ENCODE results near the gene B3GNT3. TPM values are rescaled to one million over a fixed set of nuclear protein-coding genes. Genes with fewer than 3 reads are reported as not detected.
A peak's percentile ranks its signal among the peaks of the same experiment; 100 is the strongest.
"Not testable (repeated sequence)": the region's sequence is repeated elsewhere in the genome, so short reads cannot be mapped to it uniquely, and the experiment has no call there.

B3GNT3 gene
- total RNA-seq, 1 donor: not detected

- no peak for TF ChIP-seq CTCF (IDR thresholded peaks at IDR 0.05; ENCODE audit: insufficient read depth, low read length)
- DNase-seq (ENCODE audit: low read depth): no peak
- H3K4me3 ChIP-seq (ENCODE audit: low read depth, low read length): no peak overlapping the region
These were observed 27.4 kb upstream of the B3GNT3 start for GRCh38 chr19:17767559-17767958.

- DNase-seq (ENCODE audit: low read depth): no peak
- no peak overlapping the region for H3K4me3 ChIP-seq (ENCODE audit: low read depth, low read length)
- no peak for TF ChIP-seq CTCF (IDR thresholded peaks at IDR 0.05; ENCODE audit: insufficient read depth, low read length)
These were observed 24.3 kb upstream of the B3GNT3 start for GRCh38 chr19:17770613-17771012.

- H3K4me3 ChIP-seq (ENCODE audit: low read depth, low read length): no peak overlapping the region
- DNase-seq (ENCODE audit: low read depth): peak; percentile 21
- TF ChIP-seq CTCF (IDR thresholded peaks at IDR 0.05; ENCODE audit: insufficient read depth, low read length): no peak
These were observed 22.8 kb upstream of the B3GNT3 start for GRCh38 chr19:17772172-17772571.

GRCh38 chr19:17775245-17775927 lies 19.6 kb upstream of the B3GNT3 start:
- no peak overlapping the region for H3K4me3 ChIP-seq (ENCODE audit: low read depth, low read length)
- peak; percentile 68 for TF ChIP-seq CTCF (IDR thresholded peaks at IDR 0.05; ENCODE audit: insufficient read depth, low read length)
- DNase-seq (ENCODE audit: low read depth): peak; percentile 32

GRCh38 chr19:17775991-17776803 lies 18.7 kb upstream of the B3GNT3 start:
- H3K4me3 ChIP-seq (ENCODE audit: low read depth, low read length): no peak overlapping the region
- no peak for TF ChIP-seq CTCF (IDR thresholded peaks at IDR 0.05; ENCODE audit: insufficient read depth, low read length)
- peak; percentile 20 for DNase-seq (ENCODE audit: low read depth)

- H3K4me3 ChIP-seq (ENCODE audit: low read depth, low read length): not testable (repeated sequence)
These were observed 17.1 kb upstream of the B3GNT3 start for GRCh38 chr19:17777840-17778239.

GRCh38 chr19:17778251-17778967 lies 16.5 kb upstream of the B3GNT3 start:
- H3K4me3 ChIP-seq (ENCODE audit: low read depth, low read length): no peak overlapping the region
- DNase-seq (ENCODE audit: low read depth): no peak
- no peak for TF ChIP-seq CTCF (IDR thresholded peaks at IDR 0.05; ENCODE audit: insufficient read depth, low read length)

More at GRCh38 chr19:17777840-17778239, 17.1 kb upstream of the B3GNT3 start:
- not testable (repeated sequence) for DNase-seq (ENCODE audit: low read depth)

Measured in fibroblast of the aortic adventitia (primary cell).